Subcutaneous adipose tissue (tissue), 4 donors: ENCODE data around the gene ZBTB20. TPM values are rescaled to one million over a fixed set of nuclear protein-coding genes. Genes with fewer than 3 reads are reported as not detected.

Experiments
- CTCF ChIP-seq: fragments of 450-650 bp; IDR thresholded peaks from one replicate; pipeline ENCODE4 v1.5.1; 2016; ENCODE audit warnings: low read depth, mild to moderate bottlenecking, control low read depth, antibody characterized with exemption, moderate library complexity
- total RNA-seq, 4 donors: library from RNA; depleted of rRNA; stranded (reverse); fragments of >200 nt; gene quantifications; one replicate each; pipeline ENCODE4 v1.1.0, GENCODE V29; 2016

ZBTB20 gene
- total RNA-seq, 4 donors from 2014 or later, result 60.3 to 93.4 (median 69.1) TPM

GRCh38 chr3:114887806-114888205 lies 259.3 kb downstream of the ZBTB20 start:
- TF ChIP-seq CTCF, result no peak

GRCh38 chr3:114886905-114887304 lies 260.2 kb downstream of the ZBTB20 start:
- TF ChIP-seq CTCF, result no peak

- TF ChIP-seq CTCF, result no peak
Measured at GRCh38 chr3:114884213-114884923, 262.7 kb downstream of the ZBTB20 start.

GRCh38 chr3:114880078-114880477 lies 267.0 kb downstream of the ZBTB20 start:
- no peak for TF ChIP-seq CTCF

GRCh38 chr3:114879059-114880031 lies 267.7 kb downstream of the ZBTB20 start:
- no peak for TF ChIP-seq CTCF

GRCh38 chr3:114878114-114878839 lies 268.8 kb downstream of the ZBTB20 start:
- TF ChIP-seq CTCF, result no peak
